Lung (tissue), 12 donors: Measurements from ENCODE around the gene GRIN2A. TPM values are rescaled to one million over a fixed set of nuclear protein-coding genes. Genes with fewer than 3 reads are reported as not detected.

Source experiments
- ATAC-seq: fragments of 200-7000 bp; cut with Tn5 transposase; one replicate; pipeline ENCODE4 v1.9.1; 2020; ENCODE audit warnings: moderate number of reproducible peaks; ENCODE audit not compliant: insufficient read depth, low FRiP score
- DNase-seq, 3 donors: peaks; one replicate each; pipeline ENCODE4 v3.0.0-alpha.2; 2013 to 2017
- H3K27ac ChIP-seq, 2 donors: one replicate each; pipeline ENCODE4 v1.5.1; 2013; ENCODE audit warnings: mild to moderate bottlenecking in 2 of 2, moderate library complexity in 2 of 2, control low read depth in 1 of 2, inconsistent platforms in 1 of 2, low read depth in 1 of 2, low read length in 1 of 2
- H3K27me3 ChIP-seq, 3 donors: one replicate each; pipeline ENCODE4 v1.5.1; 2013; ENCODE audit warnings: low read length in 2 of 3; ENCODE audit not compliant: control insufficient read depth in 3 of 3, insufficient read depth in 3 of 3
- H3K36me3 ChIP-seq, 4 donors: one replicate each; pipeline ENCODE4 v1.5.1; 2013; ENCODE audit warnings: low read length in 4 of 4, mild to moderate bottlenecking in 1 of 4, moderate library complexity in 1 of 4; ENCODE audit not compliant: control insufficient read depth in 4 of 4, insufficient read depth in 4 of 4
- H3K4me1 ChIP-seq, 5 donors: one replicate each; pipeline ENCODE4 v1.5.1; 2013; ENCODE audit warnings: low read length in 5 of 5, mild to moderate bottlenecking in 2 of 5, moderate library complexity in 1 of 5; ENCODE audit not compliant: control insufficient read depth in 5 of 5, insufficient read depth in 5 of 5
- H3K4me3 ChIP-seq: one replicate; pipeline ENCODE4 v1.5.1; 2013; ENCODE audit warnings: mild to moderate bottlenecking, control low read depth, moderate library complexity
- H3K9ac ChIP-seq, 2 donors: one replicate each; pipeline ENCODE4 v1.5.1; 2013; ENCODE audit warnings: low read length in 2 of 2, control low read depth in 1 of 2; ENCODE audit not compliant: insufficient read depth in 1 of 2
- H3K9me3 ChIP-seq, 4 donors: one replicate each; pipeline ENCODE4 v1.5.1; 2013; ENCODE audit warnings: low read length in 3 of 4, mild to moderate bottlenecking in 1 of 4, moderate library complexity in 1 of 4; ENCODE audit not compliant: control insufficient read depth in 4 of 4, insufficient read depth in 3 of 4
- CTCF ChIP-seq: IDR thresholded peaks from 2 replicates; pipeline ENCODE4 v1.5.1; 2012; ENCODE audit warnings: mild to moderate bottlenecking; ENCODE audit errors: control extremely low read depth, extremely low read depth
- WGBS, 2 donors: extraction: QIAGEN DNeasy Blood & Tissue Kit; methylation state at CpG; one replicate each; pipeline ENCODE4 v1.1.7; 2013; 5-methylcytosine and 5-hydroxymethylcytosine counted together
- polyA plus RNA-seq, 2 donors: library from polyadenylated mRNA; stranded (reverse); fragments of 200-250 nt; gene quantifications; one replicate each; pipeline ENCODE4 v1.2.1, GENCODE V29; 2013
- total RNA-seq, 2 donors: library from RNA; depleted of rRNA in 1 of 2; stranded (reverse); fragments of >200 nt in 1 of 2; gene quantifications; one replicate each; pipeline ENCODE4 v1.2.1, GENCODE V29; 2014 to 2021
- donor health status: control.
- donor health status: control.
- donor health status: Bipolar disorder and iron deficiency.
- donor health status: healthy.
- donor health status: DM: yes; HTN: yes; CAD: no.

Gene GRIN2A
- total and polyA plus RNA-seq, 4 donors: 0.02 to 0.37 (median 0.10) TPM

- 82 to 93% methylated on average over 3 of the region's 3 CpGs for WGBS, 2 donors
These were observed 3.7 kb downstream of the GRIN2A start for GRCh38 chr16:10178526-10178925.

GRCh38 chr16:10178080-10178479, 4.1 kb downstream of the GRIN2A start:
- Histone ChIP-seq H3K36me3 (no peaks in the 10 kb centered on the region), H3K4me3 (no peak overlapping the region), H3K9ac (no peak overlapping the region), H3K4me1 (peaks cover 0 to 17% (median 5%) of the 10 kb centered on the region in 5 donors), H3K27me3 (peaks cover 7 to 47% (median 22%) of the 10 kb centered on the region in 3 donors), H3K9me3 (peaks cover 0 to 6% (median 1%) of the 10 kb centered on the region in 4 donors), H3K27ac (no peak overlapping the region)
- no peak for DNase-seq
- ATAC-seq: no peak
- 85 to 89% methylated on average over 2 of the region's 2 CpGs for WGBS, 2 donors
- no peak for TF ChIP-seq CTCF

More at GRCh38 chr16:10178526-10178925, 3.7 kb downstream of the GRIN2A start:
- Histone ChIP-seq H3K4me3 (no peak overlapping the region), H3K27me3 (peaks cover 7 to 51% (median 25%) of the 10 kb centered on the region in 3 donors), H3K9me3 (peaks cover 0 to 6% (median 1%) of the 10 kb centered on the region in 4 donors), H3K27ac (no peak overlapping the region), H3K4me1 (peaks cover 0 to 18% (median 5%) of the 10 kb centered on the region in 5 donors), H3K36me3 (no peaks in the 10 kb centered on the region), H3K9ac (no peak overlapping the region)
- ATAC-seq: no peak
- TF ChIP-seq CTCF: no peak
- DNase-seq: no peak

- Histone ChIP-seq H3K9me3 (peaks cover 0 to 3% (median 1%) of the 10 kb centered on the region in 4 donors), H3K4me3 (no peak overlapping the region), H3K9ac (no peak overlapping the region), H3K4me1 (no peaks in the 10 kb centered on the region), H3K27ac (no peak overlapping the region), H3K27me3 (peaks cover 0 to 4% (median under 1%) of the 10 kb centered on the region in 3 donors), H3K36me3 (no peaks in the 10 kb centered on the region)
- DNase-seq (no peak), ATAC-seq (no peak)
- no peak for TF ChIP-seq CTCF
- WGBS, 2 donors: 88 to 89% methylated on average over 16 of the region's 16 CpGs
These were observed 9.2 kb downstream of the GRIN2A start for GRCh38 chr16:10172848-10173655.
